ENCODE results near the gene NRP2.

DNA sequence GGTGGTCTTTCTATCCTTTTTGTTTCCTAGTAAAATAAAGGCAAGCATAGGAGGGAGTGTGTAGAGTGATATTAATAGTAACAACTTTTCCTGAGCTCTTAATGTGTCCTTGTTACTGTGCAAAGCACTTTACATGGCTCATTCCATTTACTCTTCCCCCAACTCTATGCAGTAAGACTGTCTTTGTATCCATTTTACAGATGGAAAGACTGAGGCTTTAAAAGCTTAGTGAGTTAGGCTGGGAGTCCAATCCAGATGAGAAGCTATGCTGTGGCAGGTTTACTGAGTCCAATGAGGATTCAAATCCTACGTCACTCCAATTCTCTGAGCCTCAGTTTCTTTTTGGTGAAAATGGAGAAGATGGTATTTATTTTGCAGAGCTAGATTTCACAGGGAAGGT is 77.4 kb downstream of the NRP2 start:
- TF ChIP-seq, protein P1, sequence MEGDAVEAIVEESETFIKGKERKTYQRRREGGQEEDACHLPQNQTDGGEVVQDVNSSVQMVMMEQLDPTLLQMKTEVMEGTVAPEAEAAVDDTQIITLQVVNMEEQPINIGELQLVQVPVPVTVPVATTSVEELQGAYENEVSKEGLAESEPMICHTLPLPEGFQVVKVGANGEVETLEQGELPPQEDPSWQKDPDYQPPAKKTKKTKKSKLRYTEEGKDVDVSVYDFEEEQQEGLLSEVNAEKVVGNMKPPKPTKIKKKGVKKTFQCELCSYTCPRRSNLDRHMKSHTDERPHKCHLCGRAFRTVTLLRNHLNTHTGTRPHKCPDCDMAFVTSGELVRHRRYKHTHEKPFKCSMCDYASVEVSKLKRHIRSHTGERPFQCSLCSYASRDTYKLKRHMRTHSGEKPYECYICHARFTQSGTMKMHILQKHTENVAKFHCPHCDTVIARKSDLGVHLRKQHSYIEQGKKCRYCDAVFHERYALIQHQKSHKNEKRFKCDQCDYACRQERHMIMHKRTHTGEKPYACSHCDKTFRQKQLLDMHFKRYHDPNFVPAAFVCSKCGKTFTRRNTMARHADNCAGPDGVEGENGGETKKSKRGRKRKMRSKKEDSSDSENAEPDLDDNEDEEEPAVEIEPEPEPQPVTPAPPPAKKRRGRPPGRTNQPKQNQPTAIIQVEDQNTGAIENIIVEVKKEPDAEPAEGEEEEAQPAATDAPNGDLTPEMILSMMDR (IDR thresholded peaks at IDR 0.05) = no peak
- no peak for TF ChIP-seq POLR2A (IDR thresholded peaks at IDR 0.05)
